HepG2 (cell line): ENCODE results near the gene EDN2. TPM values are rescaled to one million over a fixed set of nuclear protein-coding genes. Genes with fewer than 3 reads are reported as not detected.

Source experiments
- ATAC-seq: fragments of 200-7000 bp; cut with Tn5 transposase; 3 replicates; pipeline ENCODE4 v1.9.1; 2020; ENCODE audit warnings: mild to moderate bottlenecking, moderate library complexity
- BruUV-seq: library from RNA; stranded (reverse); fragments of 400-500 nt; replicated peaks from 2 replicates; lab custom pipeline; 2021; lab: Mats Ljungman, UMichigan
- CTCF ChIA-PET: fragments of 300-600 bp; formaldehyde crosslinking; extraction: SDS; loops from one replicate; lab custom pipeline; 2021; ENCODE audit warnings: low total read pairs, inconsistent platforms, low intra/inter-chr PET ratio; lab: Yijun Ruan, JAX
- POLR2A ChIA-PET: fragments of 350-600 bp; sonication (Branson Sonifier 250); formaldehyde crosslinking; loops from one replicate; lab custom pipeline; 2020; ENCODE audit warnings: antibody characterized with exemption, inconsistent platforms; lab: Yijun Ruan, JAX
- DNase-seq: peaks from one replicate; pipeline ENCODE4 v3.0.0-alpha.2; 2015; ENCODE audit warnings: low spot score
- FAIRE-seq: peaks from 3 replicates; lab custom pipeline; 2011; peaks lifted over from hg19 to GRCh38; lab: Jason Lieb, UNC
- H2AFZ ChIP-seq: one replicate; pipeline ENCODE4 v1.6.1; 2011; ENCODE audit warnings: low read length, inconsistent platforms
- H3K27ac ChIP-seq: fragments of 300-600 bp; 3 replicates; pipeline ENCODE4 v1.8.0; 2011; ENCODE audit warnings: mixed run types, mild to moderate bottlenecking, mixed read lengths, low read length, inconsistent platforms; ENCODE audit not compliant: insufficient read depth; ENCODE audit errors: extremely low read length
- H3K27me3 ChIP-seq, 2 experiments: fragments of 200-600 bp in 1 of 2; 2 replicates in 1 of 2; 3 replicates in 1 of 2; pipeline versions ENCODE4 v1.6.0 to v1.8.0; 2011; ENCODE audit warnings: low read length in 2 of 2, mild to moderate bottlenecking in 2 of 2, moderate library complexity in 2 of 2, inconsistent platforms in 1 of 2; ENCODE audit not compliant: insufficient read depth in 2 of 2, control insufficient read depth in 1 of 2
- H3K36me3 ChIP-seq, 2 experiments: fragments of 200-600 bp in 1 of 2; replicated peaks in 1 of 2; 2 replicates in 1 of 2; 3 replicates in 1 of 2; pipeline versions ENCODE4 v1.5.1 to v1.8.0; 2011; ENCODE audit warnings: low read length in 2 of 2, inconsistent platforms in 1 of 2; ENCODE audit not compliant: insufficient read depth in 2 of 2, control insufficient read depth in 1 of 2
- H3K4me1 ChIP-seq: 2 replicates; pipeline ENCODE4 v1.5.1; 2012; ENCODE audit warnings: low read length, inconsistent platforms; ENCODE audit not compliant: insufficient read depth
- H3K4me2 ChIP-seq: 2 replicates; pipeline ENCODE4 v1.6.0; 2011; ENCODE audit warnings: low read depth, low read length, inconsistent platforms
- H3K4me3 ChIP-seq, 3 experiments: fragments of 200-600 bp in 1 of 3; sonication (generic), shearing (Covaris generic) in 1 of 3; replicated peaks in 1 of 3; 2 replicates each; pipeline ENCODE4 v1.5.1; 2011 to 2016; ENCODE audit warnings: low read length in 3 of 3, inconsistent platforms in 2 of 3, low read depth in 2 of 3, mild to moderate bottlenecking in 2 of 3, control low read depth in 1 of 3, mixed read lengths in 1 of 3; ENCODE audit not compliant: insufficient read depth in 1 of 3
- H3K79me2 ChIP-seq: one replicate; pipeline ENCODE4 v1.6.1; 2011; ENCODE audit warnings: low read length, inconsistent platforms; ENCODE audit not compliant: insufficient read depth
- H3K9ac ChIP-seq: 2 replicates; pipeline ENCODE4 v1.6.0; 2011; ENCODE audit warnings: mild to moderate bottlenecking, low read depth, low read length, inconsistent platforms; ENCODE audit not compliant: insufficient read depth
- H3K9me3 ChIP-seq: 2 replicates; pipeline ENCODE4 v1.5.1; 2012; ENCODE audit warnings: mild to moderate bottlenecking, low read length
- H4K20me1 ChIP-seq: 2 replicates; pipeline ENCODE4 v1.6.0; 2011; ENCODE audit warnings: inconsistent platforms, mild to moderate bottlenecking, low read length, moderate library complexity; ENCODE audit not compliant: insufficient read depth
- ATF4 ChIP-seq, 2 experiments: fragments of 450-650 bp in 1 of 2; sonication (generic) in 1 of 2; formaldehyde crosslinking; IDR thresholded peaks; 2 replicates each; pipeline versions ENCODE4 v1.5.0 to v1.8.0; 2020 to 2022; ENCODE audit warnings: mild to moderate bottlenecking in 1 of 2, missing genetic modification reagents in 1 of 2
- ETV5 ChIP-seq: IDR thresholded peaks from 2 replicates; pipeline ENCODE4 v1.6.1; 2018; ENCODE audit warnings: missing biosample characterization, missing genetic modification reagents, inconsistent platforms, borderline replicate concordance
- HMG20B ChIP-seq: conservative IDR thresholded peaks from 2 replicates; pipeline ENCODE4 v1.6.1; 2016; ENCODE audit warnings: missing genetic modification reagents, missing compliant biosample characterization
- HNF1B ChIP-seq: sonication (generic); formaldehyde crosslinking; IDR thresholded peaks from 2 replicates; pipeline ENCODE4 v1.5.1; 2020; ENCODE audit warnings: mild to moderate bottlenecking, moderate library complexity, missing genetic modification reagents
- NCOA2 ChIP-seq: sonication (generic); formaldehyde crosslinking; IDR thresholded peaks from 2 replicates; pipeline ENCODE4 v1.8.0; 2022; ENCODE audit warnings: inconsistent platforms
- PATZ1 ChIP-seq: sonication (generic); formaldehyde crosslinking; IDR thresholded peaks from 2 replicates; pipeline ENCODE4 v1.4.0; 2020; ENCODE audit warnings: missing genetic modification reagents
- PLRG1 ChIP-seq: fragments of 450-650 bp; conservative IDR thresholded peaks from 2 replicates; pipeline ENCODE4 v1.6.1; 2016
- RFX1 ChIP-seq: fragments of 450-650 bp; IDR thresholded peaks from 2 replicates; pipeline ENCODE4 v1.6.1; 2017
- SALL1 ChIP-seq: sonication (generic); formaldehyde crosslinking; IDR thresholded peaks from 2 replicates; pipeline ENCODE4 v1.8.0; 2022; ENCODE audit warnings: mild to moderate bottlenecking, missing genetic modification reagents
- SNAPC5 ChIP-seq: sonication (generic); formaldehyde crosslinking; IDR thresholded peaks from 2 replicates; pipeline ENCODE4 v1.8.1; 2023; ENCODE audit warnings: mild to moderate bottlenecking, missing genetic modification reagents, borderline replicate concordance
- ZNF550 ChIP-seq: sonication (generic); formaldehyde crosslinking; IDR thresholded peaks from 2 replicates; pipeline ENCODE4 v1.4.0; 2020; ENCODE audit warnings: mild to moderate bottlenecking, missing genetic modification reagents, borderline replicate concordance
- WGBS: methylation state at CpG from one replicate; pipeline ENCODE4 v1.1.6; 2017; ENCODE audit warnings: low lambda C conversion rate; 5-methylcytosine and 5-hydroxymethylcytosine counted together
- in situ Hi-C: cut with HindIII; loops from 2 replicates; pipeline ENCODE4 v1.10.0; 2017; ENCODE audit warnings: low pct_unique_long_range_greater_than_20kb; ENCODE audit not compliant: extremely low pct_ligation_motif_present
- intact Hi-C: fragments of 100-400 bp; cut with micrococcal nuclease; formaldehyde crosslinking; loops from one replicate; pipeline ENCODE4 v1.10.0; 2022; ENCODE audit not compliant: unreplicated experiment
- polyA plus RNA-seq, 8 experiments: library from polyadenylated mRNA; depleted of rRNA in 3 of 8; stranded (reverse) in 7 of 8; unstranded in 1 of 8; fragments of >200 nt; fragmentation: Illumina TruSeq in 4 of 8; extraction: Trizol in 4 of 8; gene quantifications; 2 replicates each; pipeline versions ENCODE4 v1.2.1 to v1.2.3, GENCODE V29; 2011 to 2016; ENCODE audit warnings: low read depth in 4 of 8, missing spikeins in 1 of 8, mixed read lengths in 1 of 8; ENCODE audit not compliant: insufficient read depth in 1 of 8
- total RNA-seq, 5 experiments: library from RNA; depleted of rRNA; stranded (reverse); fragments of >200 nt; fragmentation: Illumina TruSeq; extraction: Trizol; gene quantifications; 2 replicates each; pipeline ENCODE4 v1.2.3, GENCODE V29; 2016; ENCODE audit warnings: low read depth in 1 of 5

Gene EDN2
- total and polyA plus RNA-seq, 2 of the 13 experiments (the other 11 are each of a cell fraction or from before 2014, with no cell fraction given), result not detected

- H3K27ac ChIP-seq, result no peak overlapping the region
- WGBS, result 23% methylated on average over 4 of the region's 4 CpGs
- no peak for DNase-seq
- intact Hi-C loops, result no loop called here
- no peaks in the 10 kb centered on the region; a peak in 2 of 5 replicates for H3K27me3 ChIP-seq
- H3K36me3 ChIP-seq, result no peaks in the 10 kb centered on the region
- H3K9ac ChIP-seq, result no peak overlapping the region
- no peaks in the 10 kb centered on the region for H4K20me1 ChIP-seq
- ChIA-PET CTCF (no interaction called here), POLR2A (no interaction called here)
- no peak for FAIRE-seq
- H3K4me3 ChIP-seq, result no peak overlapping the region
- H3K4me2 ChIP-seq, result no peak overlapping the region
- BruUV-seq, result no TSS peak
- H3K4me1 ChIP-seq, result no peaks in the 10 kb centered on the region
- peaks cover 13% of the 10 kb centered on the region for H3K9me3 ChIP-seq
- no peak for TF ChIP-seq PATZ1 (CRISPR knock-in tag)
- TF ChIP-seq NCOA2 (CRISPR knock-in tag), result no peak
- in situ Hi-C loops, result no loop called here
- ATAC-seq, result no peak
- H2AFZ ChIP-seq, result no peak overlapping the region
- H3K79me2 ChIP-seq, result no peaks in the 10 kb centered on the region
Observed at GRCh38 chr1:41440321-41441085, 44.0 kb downstream of the EDN2 start.

- H3K79me2 ChIP-seq, result no peaks in the 10 kb centered on the region
- in situ Hi-C loops, result no loop called here
- TF ChIP-seq ETV5 (CRISPR knock-in tag), result no peak
- no peak for TF ChIP-seq RFX1
- TF ChIP-seq HNF1B (CRISPR knock-in tag), result no peak
- TF ChIP-seq ATF4 (CRISPR knock-in tag; IDR thresholded peaks at IDR 0.05), result no peak
- no peak for TF ChIP-seq ZNF550 (CRISPR knock-in tag)
- TF ChIP-seq SNAPC5 (CRISPR knock-in tag), result no peak
- no peak for TF ChIP-seq PLRG1
- TF ChIP-seq SALL1 (CRISPR knock-in tag), result no peak
- TF ChIP-seq HMG20B, result no peak
Observed at GRCh38 chr1:41439234-41439633, 45.2 kb downstream of the EDN2 start.

More at GRCh38 chr1:41439234-41439633, 45.2 kb downstream of the EDN2 start:
- intact Hi-C loops, result no loop called here
- Histone ChIP-seq H4K20me1 (no peaks in the 10 kb centered on the region), H2AFZ (no peak overlapping the region), H3K4me1 (no peaks in the 10 kb centered on the region), H3K27me3 (peaks cover 0 to 8% of the 10 kb centered on the region in 2 experiments; a peak in 3 of 5 replicates), H3K9me3 (peaks cover 4% of the 10 kb centered on the region), H3K4me3 (no peak overlapping the region), H3K9ac (no peak overlapping the region), H3K27ac (no peak overlapping the region), H3K36me3 (no peaks in the 10 kb centered on the region), H3K4me2 (no peak overlapping the region)
- no peak for DNase-seq
- no TSS peak for BruUV-seq
- no peak for ATAC-seq
- FAIRE-seq, result no peak
- POLR2A ChIA-PET, result no interaction called here
- CTCF ChIA-PET, result no interaction called here
- WGBS, result 3% methylated on average over 3 of the region's 6 CpGs
